AG10803 (cell line): ENCODE results near the gene SOCS1.

Source experiments
- DNase-seq: peaks from one replicate; pipeline ENCODE4 v3.0.0; 2010; ENCODE audit warnings: low read depth
- H3K4me3 ChIP-seq: 2 replicates; pipeline ENCODE4 v1.5.1; 2011; ENCODE audit warnings: mild to moderate bottlenecking, low read length, control low read depth
- CTCF ChIP-seq: conservative IDR thresholded peaks from 2 replicates; pipeline ENCODE4 v1.5.1; 2011; ENCODE audit warnings: mild to moderate bottlenecking, low read length, control low read depth, inconsistent platforms

SOCS1 gene

GRCh38 chr16:11252482-11252931, 3.5 kb downstream of the SOCS1 start:
- TF ChIP-seq CTCF = no peak
- no peak overlapping the region for H3K4me3 ChIP-seq
- DNase-seq = no peak

- no peak for TF ChIP-seq CTCF
- H3K4me3 ChIP-seq = no peak overlapping the region
- DNase-seq = peak; percentile 61
Measured at GRCh38 chr16:11251525-11252481, 4.2 kb downstream of the SOCS1 start.

DNA sequence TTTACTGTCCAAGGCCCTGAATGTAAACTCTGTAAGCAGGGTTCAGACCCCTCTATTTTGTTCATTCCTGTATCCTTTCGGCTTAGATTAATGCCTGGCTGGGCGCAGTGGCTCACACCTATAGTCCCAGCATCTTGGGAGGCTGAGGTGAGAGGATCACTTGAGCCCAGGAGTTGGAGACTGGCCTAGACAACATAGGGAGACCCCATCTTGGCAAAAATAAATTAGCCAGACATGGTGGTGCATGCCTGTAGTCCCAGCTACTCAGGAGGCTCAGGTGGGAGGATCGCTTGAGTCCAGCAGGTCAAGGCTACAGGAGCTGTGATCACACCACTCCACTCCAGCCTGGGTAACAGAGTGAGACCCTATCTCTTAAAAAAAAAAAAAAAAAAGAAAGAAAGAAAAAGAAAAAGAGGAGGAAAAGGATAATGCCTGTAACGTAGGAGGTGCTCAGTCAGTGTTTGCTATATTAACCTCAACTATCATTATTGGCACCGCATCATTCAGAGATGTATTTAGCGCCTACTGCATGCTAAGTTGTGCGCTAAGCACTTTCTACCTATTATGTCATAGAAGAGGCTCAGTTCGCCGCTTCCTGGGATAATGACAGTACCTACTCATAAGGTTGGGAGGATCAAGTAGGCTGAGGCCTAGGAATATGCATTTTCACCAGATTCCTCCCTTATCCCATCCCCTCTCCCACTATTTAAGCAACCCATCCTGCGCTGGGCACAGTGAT, 5.0 kb downstream of the SOCS1 start:
- DNase-seq = no peak
- no peak for TF ChIP-seq CTCF

GRCh38 chr16:11250091-11250785, 5.8 kb downstream of the SOCS1 start:
- H3K4me3 ChIP-seq = no peak overlapping the region
- no peak for TF ChIP-seq CTCF
- DNase-seq = no peak

More for the DNA sequence above, 5.0 kb downstream of the SOCS1 start:
- H3K4me3 ChIP-seq = no peak overlapping the region

DNA sequence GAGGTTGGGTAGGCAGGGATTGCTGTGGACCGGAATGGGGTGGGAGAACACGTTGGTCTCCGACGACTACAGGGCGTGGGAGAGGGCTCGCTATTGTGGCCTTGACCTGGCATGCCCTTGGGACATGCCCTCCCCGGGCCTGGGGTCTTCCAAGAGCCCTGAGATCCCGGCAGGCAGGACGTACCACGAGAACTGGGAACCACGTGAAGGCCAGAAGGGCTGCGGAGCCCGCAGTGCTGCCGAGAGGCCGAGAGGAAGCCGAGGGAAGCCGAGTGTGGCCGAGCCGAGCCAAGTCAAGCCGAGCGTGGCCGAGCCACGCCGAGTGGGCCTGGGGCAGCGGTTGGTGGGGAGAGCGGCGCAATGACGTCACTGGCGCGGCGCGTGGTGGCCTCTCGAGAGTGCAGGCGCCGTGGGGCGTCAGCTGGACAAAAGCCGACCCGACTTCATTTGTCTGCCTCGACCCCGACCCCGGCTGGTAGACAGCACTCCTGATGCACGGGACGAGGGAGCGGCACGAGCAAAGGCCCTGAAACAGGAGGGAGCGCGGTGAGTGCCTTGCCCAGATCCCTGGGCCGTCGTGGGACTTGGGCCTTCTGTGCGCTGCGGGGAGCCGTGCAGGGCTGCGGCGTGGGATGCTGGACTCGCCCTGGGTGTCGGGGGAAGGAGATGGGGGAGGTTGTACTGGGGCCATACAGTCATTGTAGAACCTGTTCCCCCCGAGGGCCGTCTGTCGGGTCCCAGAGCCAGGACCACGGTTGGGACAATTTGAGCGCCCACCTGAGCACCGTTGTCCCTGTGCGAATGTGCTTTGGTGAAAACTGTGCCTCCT, 6.6 kb downstream of the SOCS1 start:
- no peak for TF ChIP-seq CTCF
- H3K4me3 ChIP-seq = no peak overlapping the region
- no peak for DNase-seq

DNA sequence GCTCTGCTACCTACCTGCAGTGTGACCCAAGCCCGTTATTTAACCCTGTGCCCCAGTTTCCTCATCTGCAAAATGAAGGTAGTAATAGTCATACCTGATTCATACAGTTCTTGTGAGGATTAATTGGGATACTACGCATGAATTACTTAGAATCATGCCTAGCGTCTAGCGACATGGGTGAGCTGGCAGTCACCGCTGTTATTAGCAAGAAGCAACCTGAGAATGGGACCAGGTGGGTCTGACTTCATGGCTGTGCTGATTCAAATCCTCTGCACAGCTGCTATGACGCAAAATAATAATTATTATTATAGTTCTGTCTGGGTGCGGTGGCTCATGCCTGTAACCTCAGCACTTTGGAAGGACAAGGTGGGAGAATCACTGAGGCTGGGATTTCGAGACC, 7.9 kb downstream of the SOCS1 start:
- DNase-seq = no peak
- H3K4me3 ChIP-seq = no peak overlapping the region
- no peak for TF ChIP-seq CTCF
